Measurements from ENCODE around the gene PCTP. TPM values are rescaled to one million over a fixed set of nuclear protein-coding genes. Genes with fewer than 3 reads are reported as not detected.

PCTP gene
- total and polyA plus RNA-seq, 7 experiments from 2014 or later, result 1.2 to 7.4 (median 3.2) TPM

- H3K27me3 ChIP-seq (ENCODE audit: control insufficient read depth in 2 of 2, insufficient read depth in 2 of 2, low read length in 2 of 2), result no peaks in the 10 kb centered on the region
- no peaks in the 10 kb centered on the region for H3K9me3 ChIP-seq (ENCODE audit: control insufficient read depth in 2 of 3, low read length in 3 of 3)
- no peaks in the 10 kb centered on the region for H3K36me3 ChIP-seq (ENCODE audit: control insufficient read depth in 2 of 3, insufficient read depth in 3 of 3, low read length in 3 of 3)
- ChIA-PET POLR2A (no interaction called here), CTCF (no interaction called here)
- H3K27ac Mint-ChIP-seq, result peak overlapping the region in 1 of 9 donors; percentile 31
- no peak overlapping the region for H3K4me3 ChIP-seq (ENCODE audit: low read length)
- no peak overlapping the region for H3K27ac ChIP-seq (ENCODE audit: low read depth, low read length)
- peaks cover 8 to 36% (median 31%) of the 10 kb centered on the region in 5 donors for H3K27me3 Mint-ChIP-seq
- no peak overlapping the region for H3K4me3 Mint-ChIP-seq
- ATAC-seq (no peak), DNase-seq (no peak)
- peaks cover 0 to 1% (median 0%) of the 10 kb centered on the region in 11 donors for H3K9me3 Mint-ChIP-seq
- no peaks in the 10 kb centered on the region for H3K36me3 Mint-ChIP-seq
- no peaks in the 10 kb centered on the region for H3K4me1 ChIP-seq (ENCODE audit: control insufficient read depth in 2 of 2, insufficient read depth in 2 of 2, low read length in 2 of 2)
- intact Hi-C loops (cut with micrococcal nuclease), result no loop called here
- H3K4me1 Mint-ChIP-seq, result peaks cover 0 to 2% (median 0%) of the 10 kb centered on the region in 7 donors
These were observed 42.5 kb upstream of the PCTP start for GRCh38 chr17:55708175-55708974.

- Mint-ChIP-seq H3K27ac (no peak overlapping the region), H3K9me3 (peaks cover 0 to 1% (median 0%) of the 10 kb centered on the region in 11 donors), H3K4me3 (no peak overlapping the region), H3K4me1 (peaks cover 0 to 2% (median 0%) of the 10 kb centered on the region in 7 donors), H3K27me3 (peaks cover 3 to 28% (median 23%) of the 10 kb centered on the region in 5 donors), H3K36me3 (no peaks in the 10 kb centered on the region)
- H3K9me3 ChIP-seq (ENCODE audit: control insufficient read depth in 2 of 3, low read length in 3 of 3), result no peaks in the 10 kb centered on the region
- H3K4me1 ChIP-seq (ENCODE audit: control insufficient read depth in 2 of 2, insufficient read depth in 2 of 2, low read length in 2 of 2), result no peaks in the 10 kb centered on the region
- DNase-seq (no peak), ATAC-seq (no peak)
- no peaks in the 10 kb centered on the region for H3K36me3 ChIP-seq (ENCODE audit: control insufficient read depth in 2 of 3, insufficient read depth in 3 of 3, low read length in 3 of 3)
- intact Hi-C loops (cut with micrococcal nuclease), result no loop called here
- POLR2A ChIA-PET, result no interaction called here
- no peaks in the 10 kb centered on the region for H3K27me3 ChIP-seq (ENCODE audit: control insufficient read depth in 2 of 2, insufficient read depth in 2 of 2, low read length in 2 of 2)
- CTCF ChIA-PET, result no interaction called here
- no peak overlapping the region for H3K27ac ChIP-seq (ENCODE audit: low read depth, low read length)
- no peak overlapping the region for H3K4me3 ChIP-seq (ENCODE audit: low read length)
These were observed 41.4 kb upstream of the PCTP start for GRCh38 chr17:55709440-55709839.

GRCh38 chr17:55709984-55710383, 40.9 kb upstream of the PCTP start:
- intact Hi-C loops (cut with micrococcal nuclease), result no loop called here
- CTCF ChIA-PET, result no interaction called here

GRCh38 chr17:55710410-55710809, 40.4 kb upstream of the PCTP start:
- H3K27ac Mint-ChIP-seq, result no peak overlapping the region
- H3K4me1 Mint-ChIP-seq, result peaks cover 0 to 2% (median 0%) of the 10 kb centered on the region in 7 donors
- intact Hi-C loops (cut with micrococcal nuclease), result no loop called here
- H3K9me3 Mint-ChIP-seq, result peaks cover 0 to 1% (median 0%) of the 10 kb centered on the region in 11 donors
- H3K36me3 Mint-ChIP-seq, result no peaks in the 10 kb centered on the region
- H3K9me3 ChIP-seq (ENCODE audit: control insufficient read depth in 2 of 3, low read length in 3 of 3), result no peaks in the 10 kb centered on the region
- H3K27ac ChIP-seq (ENCODE audit: low read depth, low read length), result no peak overlapping the region
- no peaks in the 10 kb centered on the region for H3K4me1 ChIP-seq (ENCODE audit: control insufficient read depth in 2 of 2, insufficient read depth in 2 of 2, low read length in 2 of 2)
- DNase-seq, result no peak
- H3K4me3 ChIP-seq (ENCODE audit: low read length), result no peak overlapping the region
- ATAC-seq, result no peak
- H3K36me3 ChIP-seq (ENCODE audit: control insufficient read depth in 2 of 3, insufficient read depth in 3 of 3, low read length in 3 of 3), result no peaks in the 10 kb centered on the region
- ChIA-PET POLR2A (no interaction called here), CTCF (no interaction called here)
- H3K27me3 ChIP-seq (ENCODE audit: control insufficient read depth in 2 of 2, insufficient read depth in 2 of 2, low read length in 2 of 2), result no peaks in the 10 kb centered on the region
- no peak overlapping the region for H3K4me3 Mint-ChIP-seq
- peaks cover 3 to 25% (median 21%) of the 10 kb centered on the region in 5 donors for H3K27me3 Mint-ChIP-seq

More at GRCh38 chr17:55709984-55710383, 40.9 kb upstream of the PCTP start:
- H3K4me1 Mint-ChIP-seq, result peaks cover 0 to 2% (median 0%) of the 10 kb centered on the region in 7 donors
- H3K27me3 Mint-ChIP-seq, result peaks cover 3 to 25% (median 21%) of the 10 kb centered on the region in 5 donors
- no peak overlapping the region for H3K4me3 Mint-ChIP-seq
- Histone ChIP-seq H3K36me3 (ENCODE audit: control insufficient read depth in 2 of 3, insufficient read depth in 3 of 3, low read length in 3 of 3) (no peaks in the 10 kb centered on the region), H3K27ac (ENCODE audit: low read depth, low read length) (no peak overlapping the region), H3K9me3 (ENCODE audit: control insufficient read depth in 2 of 3, low read length in 3 of 3) (no peaks in the 10 kb centered on the region), H3K4me1 (ENCODE audit: control insufficient read depth in 2 of 2, insufficient read depth in 2 of 2, low read length in 2 of 2) (no peaks in the 10 kb centered on the region), H3K27me3 (ENCODE audit: control insufficient read depth in 2 of 2, insufficient read depth in 2 of 2, low read length in 2 of 2) (no peaks in the 10 kb centered on the region), H3K4me3 (ENCODE audit: low read length) (no peak overlapping the region)
- POLR2A ChIA-PET, result no interaction called here
- peaks cover 0 to 1% (median 0%) of the 10 kb centered on the region in 11 donors for H3K9me3 Mint-ChIP-seq
- no peak overlapping the region for H3K27ac Mint-ChIP-seq
- ATAC-seq (no peak), DNase-seq (no peak)
- H3K36me3 Mint-ChIP-seq, result no peaks in the 10 kb centered on the region

GRCh38 chr17:55710829-55711496, 39.9 kb upstream of the PCTP start:
- Mint-ChIP-seq H3K27ac (no peak overlapping the region), H3K4me3 (no peak overlapping the region), H3K36me3 (no peaks in the 10 kb centered on the region), H3K9me3 (peaks cover 0 to 1% (median 0%) of the 10 kb centered on the region in 11 donors), H3K4me1 (peaks cover 0 to 2% (median 0%) of the 10 kb centered on the region in 7 donors), H3K27me3 (peaks cover 3 to 22% (median 19%) of the 10 kb centered on the region in 5 donors)
- Histone ChIP-seq H3K9me3 (ENCODE audit: control insufficient read depth in 2 of 3, low read length in 3 of 3) (no peaks in the 10 kb centered on the region), H3K4me1 (ENCODE audit: control insufficient read depth in 2 of 2, insufficient read depth in 2 of 2, low read length in 2 of 2) (no peaks in the 10 kb centered on the region), H3K27me3 (ENCODE audit: control insufficient read depth in 2 of 2, insufficient read depth in 2 of 2, low read length in 2 of 2) (no peaks in the 10 kb centered on the region), H3K27ac (ENCODE audit: low read depth, low read length) (no peak overlapping the region), H3K36me3 (ENCODE audit: control insufficient read depth in 2 of 3, insufficient read depth in 3 of 3, low read length in 3 of 3) (no peaks in the 10 kb centered on the region), H3K4me3 (ENCODE audit: low read length) (no peak overlapping the region)
- DNase-seq (no peak), ATAC-seq (no peak)
- intact Hi-C loops (cut with micrococcal nuclease), result no loop called here
- POLR2A ChIA-PET, result no interaction called here
- CTCF ChIA-PET, result no interaction called here

GRCh38 chr17:55717432-55717831, 33.4 kb upstream of the PCTP start:
- H3K4me3 ChIP-seq (ENCODE audit: low read length), result no peak overlapping the region
- no peaks in the 10 kb centered on the region for H3K27me3 ChIP-seq (ENCODE audit: control insufficient read depth in 2 of 2, insufficient read depth in 2 of 2, low read length in 2 of 2)
- ChIA-PET POLR2A (no interaction called here), CTCF (interaction anchor here (0.5 to 3.2 kb wide), 7 partner anchors 39 to 627 kb away, joined by 3 to 23 read pairs (median 5); no protein-coding TSS in a partner anchor)
- no peaks in the 10 kb centered on the region for H3K36me3 ChIP-seq (ENCODE audit: control insufficient read depth in 2 of 3, insufficient read depth in 3 of 3, low read length in 3 of 3)
- ATAC-seq (no peak), DNase-seq (no peak)
- intact Hi-C loops (cut with micrococcal nuclease), result no loop called here
- H3K9me3 Mint-ChIP-seq, result no peaks in the 10 kb centered on the region
- no peak overlapping the region for H3K4me3 Mint-ChIP-seq
- no peaks in the 10 kb centered on the region for H3K36me3 Mint-ChIP-seq
- peaks cover 13 to 22% (median 20%) of the 10 kb centered on the region in 5 donors for H3K27me3 Mint-ChIP-seq
- no peaks in the 10 kb centered on the region for H3K4me1 Mint-ChIP-seq
- no peaks in the 10 kb centered on the region for H3K9me3 ChIP-seq (ENCODE audit: control insufficient read depth in 2 of 3, low read length in 3 of 3)
- no peaks in the 10 kb centered on the region for H3K4me1 ChIP-seq (ENCODE audit: control insufficient read depth in 2 of 2, insufficient read depth in 2 of 2, low read length in 2 of 2)
- H3K27ac Mint-ChIP-seq, result no peak overlapping the region
- no peak overlapping the region for H3K27ac ChIP-seq (ENCODE audit: low read depth, low read length)
